GM12874 (cell line): ENCODE results near the gene TNFSF13.

Experiments used
- CTCF ChIP-seq: IDR thresholded peaks from 2 replicates; pipeline ENCODE4 v1.5.1; 2011; ENCODE audit warnings: low read depth, mild to moderate bottlenecking, control low read depth, low read length, moderate library complexity; ENCODE audit not compliant: insufficient read depth

The TNFSF13 gene

GRCh38 chr17:7558544-7559319 is at the start of gene TNFSF13:
TSS of gene TNFSF13 (plus strand) at chr17:7558750. CDS start at chr17:7559040, 290 bp downstream.
- TF ChIP-seq CTCF: no peak

GRCh38 chr17:7508846-7509245 is 49.7 kb upstream of the TNFSF13 start:
- no peak for TF ChIP-seq CTCF

DNA sequence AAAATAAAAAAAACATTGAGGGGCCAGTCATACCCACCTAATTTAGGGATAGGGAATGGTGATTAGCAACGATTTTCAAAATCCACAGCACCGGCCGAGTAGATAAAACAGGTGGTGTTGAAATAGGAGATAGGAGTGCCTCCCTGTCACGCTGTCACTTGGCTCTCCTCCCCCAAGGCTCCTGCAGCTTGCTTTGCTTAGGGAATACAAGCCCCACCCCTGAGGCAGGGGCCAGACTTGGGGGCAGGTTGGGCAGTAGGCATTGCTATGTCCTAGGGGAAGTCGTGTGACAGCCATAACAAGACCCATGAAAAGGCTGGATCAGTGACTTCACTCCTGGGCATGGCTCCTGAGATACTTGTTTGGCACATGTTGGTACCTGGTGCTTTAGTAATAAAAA is 48.6 kb upstream of the TNFSF13 start:
- no peak for TF ChIP-seq CTCF

GRCh38 chr17:7511108-7511507 is 47.4 kb upstream of the TNFSF13 start:
- TF ChIP-seq CTCF: no peak

- no peak for TF ChIP-seq CTCF
Measured at GRCh38 chr17:7512105-7512504, 46.4 kb upstream of the TNFSF13 start.

DNA sequence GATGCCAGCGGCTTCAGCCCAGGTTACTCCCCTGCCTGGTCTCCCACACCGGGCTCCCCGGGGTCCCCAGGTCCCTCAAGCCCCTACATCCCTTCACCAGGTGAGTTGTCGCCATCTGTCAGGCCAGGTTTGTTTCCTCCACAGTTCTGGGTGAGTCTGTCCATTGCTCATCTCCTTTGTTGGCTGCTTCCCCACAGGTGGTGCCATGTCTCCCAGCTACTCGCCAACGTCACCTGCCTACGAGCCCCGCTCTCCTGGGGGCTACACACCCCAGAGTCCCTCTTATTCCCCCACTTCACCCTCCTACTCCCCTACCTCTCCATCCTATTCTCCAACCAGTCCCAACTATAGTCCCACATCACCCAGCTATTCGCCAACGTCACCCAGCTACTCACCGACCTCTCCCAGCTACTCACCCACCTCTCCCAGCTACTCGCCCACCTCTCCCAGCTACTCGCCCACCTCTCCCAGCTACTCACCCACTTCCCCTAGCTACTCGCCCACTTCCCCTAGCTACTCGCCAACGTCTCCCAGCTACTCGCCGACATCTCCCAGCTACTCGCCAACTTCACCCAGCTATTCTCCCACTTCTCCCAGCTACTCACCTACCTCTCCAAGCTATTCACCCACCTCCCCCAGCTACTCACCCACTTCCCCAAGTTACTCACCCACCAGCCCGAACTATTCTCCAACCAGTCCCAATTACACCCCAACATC is 45.6 kb upstream of the TNFSF13 start:
- no peak for TF ChIP-seq CTCF

GRCh38 chr17:7513850-7514419 is 44.6 kb upstream of the TNFSF13 start:
- no peak for TF ChIP-seq CTCF
